DMS79 (cell line): ENCODE measurements around the gene LAS1L.
"Not testable (repeated sequence)": the region's sequence is repeated elsewhere in the genome, so short reads cannot be mapped to it uniquely, and the experiment has no call there.

ENCODE experiments used
- DNase-seq: peaks from one replicate; lab custom pipeline; 2025; lab: John Stamatoyannopoulos, UW

The LAS1L gene

GRCh38 chrX:65534450-65535292 is at the start of gene LAS1L:
Gene LAS1L (minus strand): TSS chrX:65534787. CDS start chrX:65534715, 72 bp downstream.
- peak; percentile 79 for DNase-seq

- no peak for DNase-seq
Observed at GRCh38 chrX:65582450-65583082, 48.0 kb upstream of the LAS1L start.

- DNase-seq: peak; percentile 15
Observed at GRCh38 chrX:65581661-65582339, 47.2 kb upstream of the LAS1L start.

- DNase-seq: no peak
Observed at GRCh38 chrX:65578346-65578745, 43.8 kb upstream of the LAS1L start.

- no peak for DNase-seq
Observed at GRCh38 chrX:65576160-65576559, 41.6 kb upstream of the LAS1L start.

- no peak for DNase-seq
Observed at GRCh38 chrX:65575022-65575421, 40.4 kb upstream of the LAS1L start.

- DNase-seq: no peak
Observed at GRCh38 chrX:65574356-65574755, 39.8 kb upstream of the LAS1L start.

GRCh38 chrX:65572971-65573370 is 38.4 kb upstream of the LAS1L start:
- DNase-seq: no peak

- DNase-seq: not testable (repeated sequence)
Observed at GRCh38 chrX:65562850-65563249, 28.3 kb upstream of the LAS1L start.

GRCh38 chrX:65551489-65552339 is 17.1 kb upstream of the LAS1L start:
- DNase-seq: no peak

- DNase-seq: no peak
Observed at GRCh38 chrX:65551086-65551485, 16.5 kb upstream of the LAS1L start.

GRCh38 chrX:65545456-65545855 is 10.9 kb upstream of the LAS1L start:
- DNase-seq: no peak

- no peak for DNase-seq
Observed at GRCh38 chrX:65537229-65537628, 2.6 kb upstream of the LAS1L start.

- DNase-seq: no peak
Observed at GRCh38 chrX:65536291-65536690, 1.7 kb upstream of the LAS1L start.

GRCh38 chrX:65532016-65532415 is 2.6 kb downstream of the LAS1L start:
- no peak for DNase-seq

GRCh38 chrX:65528705-65529340 is 5.8 kb downstream of the LAS1L start:
- DNase-seq: no peak

GRCh38 chrX:65528293-65528692 is 6.3 kb downstream of the LAS1L start:
- no peak for DNase-seq

- DNase-seq: no peak
Observed at GRCh38 chrX:65524139-65524538, 10.4 kb downstream of the LAS1L start.

GRCh38 chrX:65522739-65523372 is 11.7 kb downstream of the LAS1L start:
- no peak for DNase-seq

GRCh38 chrX:65519530-65519929 is 15.1 kb downstream of the LAS1L start:
- DNase-seq: not testable (repeated sequence)

- not testable (repeated sequence) for DNase-seq
Observed at GRCh38 chrX:65518980-65519379, 15.6 kb downstream of the LAS1L start.
